Renal cortex interstitium (tissue), 11 donors: ENCODE data around the gene SYT6. TPM values are rescaled to one million over a fixed set of nuclear protein-coding genes. Genes with fewer than 3 reads are reported as not detected.

Experiments used
- DNase-seq, 11 donors: peaks; one replicate each; pipeline ENCODE4 v3.0.0-alpha.2; 2013; ENCODE audit warnings: low read depth in 9 of 11, low spot score in 4 of 11; ENCODE audit errors: extremely low read depth in 1 of 11
- polyA plus RNA-seq, 3 donors: library from polyadenylated mRNA; unstranded; fragments of 120-200 nt; gene quantifications; one replicate each; pipeline ENCODE4 v1.2.1, GENCODE V29; 2013; ENCODE audit not compliant: insufficient read length in 3 of 3

The SYT6 gene
- polyA plus RNA-seq, 3 donors: 1.2 to 1.5 (median 1.4) TPM

DNA sequence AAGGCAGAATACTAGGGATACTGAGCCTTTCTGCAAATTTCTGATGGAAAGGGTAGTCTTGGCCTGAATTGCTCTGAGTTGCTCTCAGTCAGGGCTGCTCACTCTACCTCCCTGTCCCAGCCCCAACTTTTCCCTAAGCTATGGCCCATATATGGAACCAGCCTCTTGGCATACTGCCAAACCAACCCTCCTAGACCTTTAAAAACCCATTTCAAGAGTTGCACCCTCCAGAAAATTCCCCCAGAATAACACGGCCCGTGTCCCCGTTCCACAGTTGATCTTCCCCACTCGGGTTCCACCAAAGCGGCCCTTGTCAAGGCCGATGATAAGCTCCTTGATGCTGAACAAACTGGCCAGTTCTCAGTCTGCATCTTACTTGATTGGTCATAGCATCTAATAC is 25.4 kb downstream of the SYT6 start:
- no peak for DNase-seq

DNA sequence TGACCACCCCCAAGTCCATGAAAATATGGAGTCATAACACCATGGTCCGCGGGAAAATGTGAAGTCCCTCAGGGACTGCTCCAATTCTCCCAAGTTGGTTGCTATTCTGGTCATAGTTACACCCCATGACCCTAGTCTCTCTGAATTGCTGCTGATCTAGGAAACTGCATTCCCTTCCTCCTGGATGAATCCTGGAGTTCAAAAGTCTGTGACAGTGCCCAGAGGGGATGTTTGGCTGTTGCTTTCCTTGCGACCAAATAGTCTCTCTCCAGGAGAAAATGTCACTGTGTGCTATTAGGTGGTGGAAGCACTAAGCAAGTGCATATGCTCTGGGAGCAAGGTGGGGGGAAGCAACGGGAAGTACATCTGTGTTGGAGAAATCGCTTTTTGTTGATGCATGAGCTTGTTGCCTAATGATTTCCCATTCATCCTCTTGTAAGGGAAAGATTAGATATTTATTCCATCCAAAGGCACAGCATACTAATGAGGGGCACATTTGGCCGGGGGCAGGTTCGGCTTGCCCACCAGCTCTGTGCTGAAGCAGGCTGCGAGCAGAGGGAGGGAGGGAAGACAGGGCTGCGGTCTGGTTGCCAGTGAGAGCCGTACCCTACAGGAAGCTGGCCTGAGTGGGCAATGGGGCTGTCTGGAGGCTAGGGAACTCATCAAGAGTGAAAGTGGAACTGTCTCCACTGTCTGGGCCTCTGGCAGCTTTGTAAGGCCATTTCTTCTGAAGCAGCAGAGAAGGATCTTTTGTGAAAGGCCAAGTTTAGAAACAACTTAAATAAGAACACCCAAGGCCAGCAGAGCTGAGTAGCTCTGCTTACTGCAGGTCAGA is 27.2 kb downstream of the SYT6 start:
- DNase-seq: no peak

DNA sequence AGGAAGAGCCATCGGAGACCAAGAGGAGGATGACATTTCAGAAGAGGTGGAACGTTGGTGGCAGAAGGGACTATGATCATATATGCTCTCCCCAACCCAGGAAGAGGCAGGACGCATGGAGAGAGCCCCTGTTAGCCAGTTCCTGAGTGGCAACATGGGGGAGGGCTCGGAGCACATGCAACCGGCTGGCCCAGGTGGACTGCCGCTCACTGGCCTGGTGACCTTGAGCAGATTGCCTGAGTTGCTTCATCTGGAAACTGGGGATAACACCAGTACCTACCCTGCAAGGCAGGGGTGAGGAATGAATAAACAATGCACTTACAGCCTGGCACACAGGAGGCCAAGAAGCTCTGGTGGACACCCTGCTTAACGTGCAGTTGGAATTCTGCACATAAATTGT is 29.0 kb downstream of the SYT6 start:
- no peak for DNase-seq

DNA sequence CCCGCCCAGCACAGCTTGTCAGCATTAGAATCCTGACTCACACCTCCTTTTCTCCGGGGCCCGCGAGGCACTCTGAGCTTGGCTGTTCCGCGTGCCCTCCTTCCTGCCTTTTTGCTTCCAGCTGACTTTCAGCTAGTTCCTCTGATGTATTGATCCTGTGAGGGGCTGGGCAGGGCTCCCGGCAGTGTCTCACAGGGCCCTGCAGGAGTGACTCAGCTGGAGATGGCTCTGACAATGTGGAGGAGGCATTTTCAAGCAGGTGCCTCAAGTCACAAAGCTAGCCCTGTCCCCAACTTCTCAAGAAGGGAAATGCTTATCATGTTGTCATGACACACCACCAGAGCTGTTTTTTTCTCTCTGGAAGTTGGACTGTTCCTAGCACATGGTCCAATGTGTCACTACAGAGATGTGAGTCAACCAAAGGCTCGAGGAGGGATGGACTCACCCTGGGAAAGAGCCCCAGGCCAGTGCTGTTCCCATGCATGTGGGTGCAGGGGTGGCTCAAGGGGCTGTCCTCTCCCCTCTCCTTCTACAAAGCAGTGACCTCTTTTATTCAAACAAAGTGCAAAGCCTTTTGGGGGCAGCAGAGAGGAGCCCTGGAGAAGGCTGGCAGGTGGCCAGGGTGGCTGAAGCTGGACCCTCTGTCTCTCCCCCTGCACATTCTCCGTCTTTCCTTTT is 30.6 kb downstream of the SYT6 start:
- DNase-seq: no peak

DNA sequence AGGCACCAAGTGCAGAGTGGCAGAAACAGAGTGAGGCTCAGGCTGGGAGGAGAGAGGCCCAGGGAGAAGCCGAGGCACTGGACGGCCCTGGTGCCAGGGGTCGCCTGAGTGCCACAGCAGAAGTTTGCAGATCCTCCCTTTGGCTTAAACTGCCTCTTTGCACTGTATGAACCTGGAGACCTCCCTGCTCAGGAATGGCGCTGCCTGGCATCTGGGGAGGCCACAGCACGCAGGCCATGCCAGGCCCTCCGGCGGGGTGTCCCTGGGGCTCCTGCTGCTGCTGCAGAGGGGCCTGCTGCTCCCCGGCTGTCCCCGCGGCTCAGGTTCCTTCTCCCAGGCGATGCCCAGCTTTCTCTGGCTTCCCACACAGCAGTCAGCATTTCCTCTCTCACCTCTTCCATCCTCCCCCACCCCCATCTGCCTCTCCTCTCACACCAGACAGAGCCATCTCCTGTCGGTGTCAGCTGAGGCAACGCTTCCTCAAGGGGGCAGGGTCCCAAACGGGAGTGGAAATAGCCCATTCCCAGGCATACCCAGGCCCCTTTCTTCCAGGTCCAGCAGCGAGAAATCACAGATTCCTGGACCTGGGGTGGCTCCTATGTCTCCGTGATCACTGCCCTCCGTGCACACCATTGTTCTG is 35.2 kb downstream of the SYT6 start:
- DNase-seq: no peak

DNA sequence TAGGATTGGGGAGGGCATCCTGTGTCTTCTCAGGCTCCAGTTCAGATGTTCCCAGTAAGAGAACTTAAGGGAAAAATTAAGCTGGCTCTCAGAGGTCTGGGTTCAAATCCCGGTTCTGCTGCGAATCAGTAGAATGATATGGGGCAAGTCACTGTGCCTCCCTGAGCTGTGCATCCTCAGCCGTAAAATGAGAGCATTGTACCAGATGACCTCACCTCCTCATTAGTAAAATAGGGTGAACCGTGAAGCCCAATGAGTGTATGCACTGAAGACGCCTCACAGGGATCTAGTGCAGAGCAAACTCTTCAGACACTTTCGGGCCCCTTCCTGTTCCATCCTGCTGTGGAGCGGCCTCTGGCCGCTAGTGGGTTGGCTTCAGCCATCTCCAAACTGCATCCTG is 36.0 kb downstream of the SYT6 start:
- DNase-seq: no peak

DNA sequence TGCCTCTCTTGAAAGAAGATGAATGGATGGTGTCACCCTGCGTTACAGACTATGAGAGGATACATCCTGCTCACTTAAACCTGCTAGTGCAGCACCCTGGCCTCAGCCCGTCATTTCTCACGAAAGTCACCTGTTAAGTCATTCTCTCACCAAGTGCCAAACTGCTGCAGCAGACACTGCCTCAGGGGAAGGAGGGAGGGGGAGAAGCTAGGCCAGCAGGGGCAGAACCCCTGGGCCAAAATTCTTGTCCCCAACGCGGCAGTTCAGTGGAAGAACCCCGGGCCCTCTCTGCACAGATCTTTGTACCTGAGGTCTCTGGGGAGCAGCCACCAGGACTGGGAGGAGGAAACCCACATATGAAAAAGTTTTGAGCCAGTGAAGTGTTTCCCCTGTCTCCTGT is 37.6 kb downstream of the SYT6 start:
- no peak for DNase-seq

DNA sequence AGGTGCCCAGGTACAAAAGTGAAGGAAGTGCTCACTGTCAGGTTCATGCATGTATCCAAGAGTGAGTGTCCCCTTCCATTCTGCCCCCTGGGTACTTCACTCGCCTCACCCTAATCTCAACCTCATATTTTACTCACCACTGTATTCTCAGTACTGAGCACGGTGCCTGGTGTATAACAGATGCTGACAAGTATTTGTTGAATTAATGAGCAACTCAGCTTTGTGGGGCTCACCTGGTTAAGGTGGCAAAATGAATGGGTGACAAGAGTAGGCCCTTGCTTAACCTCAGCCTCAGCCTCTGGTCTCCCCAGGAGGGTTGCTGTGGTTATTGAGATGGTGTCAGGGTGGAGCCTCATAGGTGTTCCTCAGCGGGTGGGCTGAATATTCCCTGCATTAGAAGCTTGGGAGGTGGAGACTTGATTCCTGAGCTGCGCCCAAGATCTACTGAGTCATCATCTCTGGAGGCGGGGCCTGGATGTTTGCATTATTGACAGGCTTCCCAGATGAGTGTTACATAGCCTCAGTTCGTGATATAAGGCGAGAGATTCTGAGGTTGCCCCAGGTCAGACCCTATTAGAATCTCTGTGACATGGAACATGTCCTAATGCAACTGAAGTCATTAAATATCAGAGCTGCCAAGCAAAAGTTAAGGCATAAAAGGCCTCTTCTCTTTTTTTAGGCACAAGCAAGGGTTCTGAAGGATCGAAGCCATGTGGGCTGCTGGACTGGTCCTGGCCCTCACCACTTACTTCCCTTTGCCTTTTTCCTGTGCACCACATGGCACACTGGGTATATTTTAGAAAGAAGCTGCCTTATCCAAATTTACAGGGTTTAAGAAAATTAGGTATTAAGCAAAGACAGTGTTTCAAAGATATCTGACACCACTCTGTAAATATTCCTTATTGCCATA is 39.2 kb downstream of the SYT6 start:
- DNase-seq: no peak

DNA sequence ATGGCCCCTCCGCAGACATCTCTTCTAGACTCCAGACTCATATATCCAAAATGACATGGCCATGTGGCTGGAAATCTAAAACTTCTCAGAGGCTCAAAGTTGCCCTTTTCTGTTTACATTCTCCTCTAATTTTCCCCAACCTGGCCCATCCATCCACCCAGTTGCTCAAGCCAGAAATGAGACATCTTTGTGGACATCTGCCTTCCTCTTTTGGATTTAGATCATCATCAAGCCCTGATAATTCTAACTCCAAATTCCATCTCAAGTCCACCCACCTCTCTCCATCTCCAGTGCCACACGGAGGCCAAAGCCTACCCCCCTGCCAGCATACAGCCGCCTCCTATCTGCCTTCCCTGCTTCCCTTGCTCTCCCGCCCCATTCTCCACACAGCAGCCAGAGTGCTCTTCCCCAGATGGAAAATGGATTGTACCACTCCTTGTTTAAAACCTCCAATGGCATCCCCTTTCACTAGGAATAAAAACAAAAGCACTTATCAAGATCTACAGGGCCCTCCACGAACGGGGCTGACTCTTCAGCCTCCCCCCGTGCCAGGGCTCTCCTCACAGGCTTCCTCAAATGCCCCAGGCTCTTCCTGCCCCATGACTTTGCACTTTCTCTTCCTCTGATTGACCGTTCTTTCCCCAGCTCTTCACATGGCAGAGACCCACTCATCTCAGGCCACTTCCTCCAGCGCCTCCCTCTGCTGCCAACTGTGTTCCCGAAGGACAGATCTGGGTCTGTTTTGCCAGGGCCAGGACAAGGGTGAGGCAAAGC is 40.1 kb downstream of the SYT6 start:
- no peak for DNase-seq

DNA sequence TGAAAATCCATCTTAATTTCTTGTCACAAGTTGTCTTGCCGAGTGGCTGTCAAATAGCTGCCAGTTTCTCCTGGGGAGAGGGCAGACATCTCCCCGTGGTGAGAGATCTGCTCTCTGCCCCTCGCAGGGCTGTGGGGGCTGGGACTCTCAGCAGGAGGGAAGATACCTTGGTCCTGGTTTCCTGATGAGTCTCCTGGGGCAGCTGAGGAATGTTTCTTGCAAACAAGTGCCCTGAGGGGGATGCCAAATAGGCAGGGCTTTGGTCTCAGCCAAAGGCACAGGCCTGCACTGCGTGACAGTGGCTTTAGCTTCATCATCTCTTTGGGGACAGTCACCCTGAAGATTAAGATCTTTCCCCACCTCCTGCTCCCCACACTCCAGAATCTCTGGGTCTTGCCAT is 40.9 kb downstream of the SYT6 start:
- no peak for DNase-seq

DNA sequence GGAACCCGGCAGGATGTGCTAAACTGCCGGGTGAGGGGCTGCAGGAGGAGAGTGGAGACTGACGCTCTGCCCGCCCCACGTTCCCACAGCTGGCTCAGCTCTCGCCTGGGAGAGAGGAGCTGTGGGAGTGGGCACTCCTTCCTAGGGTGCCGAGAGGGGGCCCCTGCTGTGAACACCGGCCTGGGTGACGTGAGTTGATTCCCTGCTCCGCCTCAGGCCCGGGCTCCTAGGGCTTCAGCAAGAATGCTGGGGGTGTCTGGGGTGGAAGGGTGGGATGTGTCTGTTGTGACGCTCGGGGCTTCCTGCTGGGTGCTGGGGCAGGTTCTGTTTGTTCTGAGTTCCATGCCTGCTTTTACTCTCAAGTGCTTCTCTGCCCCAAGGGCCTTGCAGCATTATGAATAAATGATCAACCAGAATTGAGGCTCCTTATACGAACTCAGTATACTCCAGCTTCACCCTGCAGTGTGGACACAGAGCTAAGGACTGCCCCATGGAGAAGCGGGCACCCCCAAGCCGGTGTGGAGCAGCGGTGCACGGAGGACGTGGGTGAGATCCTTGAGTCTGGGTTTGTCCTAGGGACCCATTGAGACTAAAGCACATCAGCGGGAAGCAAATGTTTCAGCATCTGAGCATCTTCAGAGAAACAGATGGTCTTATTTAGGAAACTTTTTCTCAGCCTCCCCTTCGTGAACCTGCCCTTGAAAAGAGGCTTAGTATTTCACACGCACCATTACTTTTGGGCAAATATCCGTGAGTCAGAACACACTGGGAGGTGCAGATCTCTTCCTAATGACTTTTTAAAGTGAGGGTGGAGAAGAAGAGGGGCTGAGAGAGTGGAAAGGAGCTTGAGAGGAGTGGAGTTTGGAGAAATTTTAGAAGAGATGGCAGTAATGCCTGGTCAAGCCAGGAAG is 41.7 kb downstream of the SYT6 start:
- no peak for DNase-seq

DNA sequence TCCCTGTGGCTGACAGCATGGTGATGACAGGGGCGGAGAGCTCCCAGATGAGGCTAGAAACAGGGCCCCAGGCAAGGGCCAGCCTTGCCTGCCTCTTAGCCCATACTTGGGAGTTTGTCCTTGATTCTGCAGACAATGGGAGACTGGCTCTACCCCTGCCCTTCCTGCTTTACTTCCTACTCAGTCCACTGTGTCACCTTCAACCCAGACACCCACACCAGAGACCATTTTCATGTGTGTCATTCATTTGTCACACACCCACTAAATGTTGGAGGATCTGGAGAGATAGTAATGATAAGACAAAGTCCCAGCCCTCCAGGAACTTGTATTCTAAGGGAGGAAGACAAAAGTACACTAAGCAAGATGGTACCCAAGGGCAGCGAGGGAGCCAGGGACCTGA is 43.7 kb downstream of the SYT6 start:
- DNase-seq: no peak

DNA sequence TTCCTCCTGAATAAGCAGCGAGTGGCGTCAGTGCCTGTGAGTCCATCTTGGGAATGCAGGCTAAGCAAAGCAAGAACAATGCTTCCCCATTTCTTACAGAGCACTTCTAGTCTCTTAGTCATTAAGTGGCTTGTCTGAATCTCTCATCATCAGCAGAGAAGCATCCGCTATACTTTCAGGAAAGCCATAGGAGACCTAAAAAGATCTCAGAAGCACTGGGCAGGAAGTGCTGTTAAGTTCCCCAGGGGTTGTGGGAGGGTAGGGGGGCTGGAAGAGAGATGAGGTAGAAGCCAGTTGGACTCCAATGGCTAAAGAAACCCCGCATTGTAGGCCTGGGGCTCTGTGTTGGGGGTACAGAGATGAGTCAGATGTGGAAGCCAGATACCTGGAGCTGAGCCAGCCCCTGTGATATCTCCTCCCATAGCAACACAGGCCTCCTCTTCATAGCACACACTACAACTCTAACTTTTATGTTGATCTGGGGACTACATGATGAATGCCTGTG is 44.9 kb downstream of the SYT6 start:
- DNase-seq: no peak

DNA sequence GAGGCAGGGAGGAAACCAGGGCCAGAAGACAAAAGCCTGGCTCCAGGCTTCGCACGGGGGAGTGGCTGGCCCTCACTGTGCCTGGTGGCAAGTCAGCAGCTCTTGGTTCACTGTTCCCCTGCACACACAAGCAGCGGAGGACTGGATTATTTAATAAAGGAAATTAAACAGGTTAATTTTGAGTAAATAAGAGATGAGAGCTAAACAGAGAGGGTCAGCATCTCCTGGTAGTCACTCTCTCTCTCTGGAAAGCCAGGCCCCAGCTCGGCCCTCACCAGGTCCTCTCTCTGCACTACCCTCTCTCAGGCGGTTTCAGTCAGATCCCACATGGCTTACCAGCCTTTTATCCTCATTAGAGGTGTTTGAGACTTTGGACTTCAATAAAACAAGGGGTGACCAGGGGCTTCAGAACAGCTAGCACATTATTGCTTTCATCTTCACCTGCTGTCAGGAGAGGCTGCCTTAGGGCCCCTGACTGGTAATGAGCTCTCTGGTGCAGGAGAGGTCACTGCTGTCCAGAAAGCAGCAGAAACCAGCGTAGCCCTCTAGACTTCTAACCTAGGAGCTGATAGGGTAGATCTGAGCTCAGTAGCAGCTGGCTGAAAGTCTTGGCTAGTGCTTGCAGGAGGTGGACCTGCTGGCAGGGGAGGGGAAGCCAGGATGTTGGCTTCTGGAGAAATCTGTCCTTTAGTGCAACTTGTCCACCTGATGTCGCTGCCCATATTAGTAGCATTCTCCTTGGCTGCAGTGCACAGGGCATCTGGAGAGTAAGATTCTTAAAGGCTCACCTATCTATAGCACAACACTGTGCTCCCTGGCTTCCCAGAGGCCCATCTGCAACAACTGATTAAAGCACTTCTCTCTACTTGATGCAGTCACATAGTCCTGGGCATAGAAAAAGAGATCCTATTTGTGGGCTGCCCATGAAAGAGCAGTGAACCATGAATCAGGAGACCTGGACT is 45.9 kb downstream of the SYT6 start:
- no peak for DNase-seq

DNA sequence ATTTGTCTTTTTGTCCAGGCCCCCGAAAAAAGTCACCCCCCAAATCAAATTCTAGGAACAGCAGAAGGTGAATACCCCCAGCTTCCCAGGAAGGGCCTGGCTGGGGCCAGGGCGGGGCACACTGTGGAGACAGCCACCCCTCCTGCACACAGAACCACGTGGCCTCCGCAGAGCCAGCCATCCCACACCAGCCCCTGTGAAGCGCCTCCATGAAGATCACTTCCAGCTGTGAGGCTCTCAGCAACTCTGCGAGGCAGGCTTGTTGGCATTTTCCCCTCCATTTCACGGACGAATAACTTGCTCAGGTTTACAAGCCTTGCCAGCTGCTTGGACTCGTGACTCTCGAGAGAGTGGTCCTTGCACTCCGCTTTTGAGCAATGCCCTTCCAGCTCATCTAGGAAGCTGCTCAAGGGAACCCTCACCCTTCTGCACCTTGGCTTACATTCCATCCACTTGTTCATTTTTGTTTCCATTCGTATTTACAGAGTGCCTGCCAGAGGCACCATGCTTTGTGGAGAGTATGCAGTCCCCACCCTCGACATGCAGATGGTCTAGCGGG is 48.2 kb downstream of the SYT6 start:
- peak in 1 of 11 donors; percentile 34 for DNase-seq

DNA sequence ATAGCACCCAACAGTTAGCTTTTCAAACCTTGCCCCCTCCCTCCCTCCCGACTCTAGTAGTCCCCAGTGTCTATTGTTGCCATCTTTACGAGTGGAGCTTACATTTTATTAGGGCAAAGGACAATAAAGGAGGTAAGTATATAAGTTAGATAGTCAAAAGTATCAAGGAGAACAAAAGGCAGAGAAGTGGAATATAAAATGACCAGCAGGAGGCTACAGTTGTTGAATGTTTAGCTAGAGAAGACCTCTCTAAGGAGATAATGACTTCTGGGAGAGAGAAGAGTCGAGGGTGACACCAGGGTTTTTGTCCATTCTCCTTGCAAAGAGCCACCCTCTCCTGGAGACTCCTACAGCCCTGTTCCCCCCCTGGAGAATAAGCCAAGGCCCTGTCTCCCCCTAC is 48.7 kb downstream of the SYT6 start:
- no peak for DNase-seq
